H9 (cell line): ENCODE data around the gene STK25. TPM values are rescaled to one million over a fixed set of nuclear protein-coding genes. Genes with fewer than 3 reads are reported as not detected.
A peak's percentile ranks its signal among the peaks of the same experiment; 100 is the strongest.

ENCODE experiments used
- DNase-seq: peaks from one replicate; pipeline ENCODE4 v3.0.0-alpha.2; 2017
- H2AFZ ChIP-seq: one replicate; pipeline ENCODE4 v1.6.1; 2013; ENCODE audit warnings: mild to moderate bottlenecking, low read length, control low read depth, moderate library complexity
- H2AK5ac ChIP-seq: 2 replicates; pipeline ENCODE4 v1.6.1; 2013; ENCODE audit warnings: low read length, control low read depth, mixed read lengths; ENCODE audit not compliant: insufficient read length
- H2BK120ac ChIP-seq: one replicate; pipeline ENCODE4 v1.6.1; 2013; ENCODE audit warnings: low read depth, mild to moderate bottlenecking, low read length, control low read depth, inconsistent platforms; ENCODE audit not compliant: poor library complexity, severe bottlenecking
- H2BK12ac ChIP-seq: 2 replicates; pipeline ENCODE4 v1.6.1; 2013; ENCODE audit warnings: low read length, control low read depth, mixed read lengths, low read depth; ENCODE audit not compliant: insufficient read length
- H2BK15ac ChIP-seq: 2 replicates; pipeline ENCODE4 v1.6.1; 2013; ENCODE audit warnings: low read depth, low read length, control low read depth
- H2BK20ac ChIP-seq: one replicate; pipeline ENCODE4 v1.6.1; 2013; ENCODE audit warnings: low read depth, mild to moderate bottlenecking, low read length, control low read depth, inconsistent platforms; ENCODE audit not compliant: poor library complexity, severe bottlenecking
- H2BK5ac ChIP-seq: 2 replicates; pipeline ENCODE4 v1.6.1; 2013; ENCODE audit warnings: low read length, control low read depth, mixed read lengths; ENCODE audit not compliant: insufficient read length
- H3K14ac ChIP-seq: 2 replicates; pipeline ENCODE4 v1.6.1; 2013; ENCODE audit warnings: low read length, control low read depth; ENCODE audit not compliant: insufficient read depth
- H3K18ac ChIP-seq: 2 replicates; pipeline ENCODE4 v1.6.1; 2013; ENCODE audit warnings: low read depth, mild to moderate bottlenecking, mixed read lengths, low read length, control low read depth; ENCODE audit not compliant: insufficient read length
- H3K23ac ChIP-seq: 2 replicates; pipeline ENCODE4 v1.6.1; 2013; ENCODE audit warnings: low read length, control low read depth, mixed read lengths, low read depth; ENCODE audit not compliant: insufficient read length
- H3K23me2 ChIP-seq: 2 replicates; pipeline ENCODE4 v1.6.1; 2013; ENCODE audit warnings: low read depth, mild to moderate bottlenecking, mixed read lengths, low read length, control low read depth; ENCODE audit not compliant: insufficient read length, poor library complexity, severe bottlenecking
- H3K27ac ChIP-seq: 2 replicates; pipeline ENCODE4 v1.5.1; 2013; ENCODE audit warnings: low read length, control low read depth, mixed read lengths, low read depth; ENCODE audit not compliant: insufficient read length
- H3K27me3 ChIP-seq: 2 replicates; pipeline ENCODE4 v1.6.1; 2013; ENCODE audit warnings: low read length, control low read depth, inconsistent platforms; ENCODE audit not compliant: insufficient read depth
- H3K4ac ChIP-seq: 2 replicates; pipeline ENCODE4 v1.6.1; 2013; ENCODE audit warnings: low read depth, mild to moderate bottlenecking, control low read depth, inconsistent platforms, low read length, moderate library complexity
- H3K4me1 ChIP-seq: 2 replicates; pipeline ENCODE4 v1.6.1; 2013; ENCODE audit warnings: low read length, control low read depth, inconsistent platforms; ENCODE audit not compliant: insufficient read depth
- H3K4me2 ChIP-seq: 2 replicates; pipeline ENCODE4 v1.6.1; 2013; ENCODE audit warnings: low read length, control low read depth, mixed read lengths; ENCODE audit not compliant: insufficient read length, insufficient read depth
- H3K56ac ChIP-seq: 2 replicates; pipeline ENCODE4 v1.6.1; 2013; ENCODE audit warnings: low read depth, mild to moderate bottlenecking, mixed read lengths, low read length, control low read depth; ENCODE audit not compliant: insufficient read length
- H3K79me1 ChIP-seq: 2 replicates; pipeline ENCODE4 v1.6.1; 2013; ENCODE audit warnings: low read depth, mild to moderate bottlenecking, moderate library complexity, low read length, control low read depth, inconsistent platforms; ENCODE audit not compliant: insufficient read depth, poor library complexity, severe bottlenecking
- H3K79me2 ChIP-seq: 2 replicates; pipeline ENCODE4 v1.6.1; 2013; ENCODE audit warnings: low read length, control low read depth, inconsistent platforms; ENCODE audit not compliant: insufficient read depth
- H3K9ac ChIP-seq: 2 replicates; pipeline ENCODE4 v1.6.1; 2013; ENCODE audit warnings: low read length, control low read depth, mixed read lengths; ENCODE audit not compliant: insufficient read length; ENCODE audit errors: extremely low read depth
- H3K9me3 ChIP-seq: one replicate; pipeline ENCODE4 v1.6.1; 2013; ENCODE audit warnings: low read depth, low read length, inconsistent platforms; ENCODE audit not compliant: control insufficient read depth
- H3T11ph ChIP-seq: one replicate; pipeline ENCODE4 v1.6.1; 2013; ENCODE audit warnings: mild to moderate bottlenecking, low read length, control low read depth, inconsistent platforms
- H4K20me1 ChIP-seq: one replicate; pipeline ENCODE4 v1.6.1; 2013; ENCODE audit not compliant: control insufficient read depth, insufficient read length, insufficient read depth
- H4K5ac ChIP-seq: 2 replicates; pipeline ENCODE4 v1.6.1; 2013; ENCODE audit warnings: low read depth, mild to moderate bottlenecking, mixed read lengths, low read length, control low read depth; ENCODE audit not compliant: insufficient read length
- H4K8ac ChIP-seq: replicated peaks from 2 replicates; pipeline ENCODE4 v1.6.1; 2013; ENCODE audit warnings: low read length, control low read depth, mixed read lengths, low read depth; ENCODE audit not compliant: insufficient read length
- H4K91ac ChIP-seq: 2 replicates; pipeline ENCODE4 v1.6.1; 2013; ENCODE audit warnings: low read depth, mild to moderate bottlenecking, moderate library complexity, mixed read lengths, low read length, control low read depth; ENCODE audit not compliant: insufficient read length
- H3K27ac Mint-ChIP-seq, 3 experiments: 2 replicates in 2 of 3; 3 replicates in 1 of 3; pipeline ENCODE4 v1.8.0; 2020 to 2021; ENCODE audit warnings: mixed read lengths in 3 of 3, mild to moderate bottlenecking in 1 of 3, moderate library complexity in 1 of 3
- H3K27me3 Mint-ChIP-seq: 2 replicates; pipeline ENCODE4 v1.8.0; 2021; ENCODE audit warnings: low read depth, mild to moderate bottlenecking, moderate library complexity, mixed read lengths
- H3K36me3 Mint-ChIP-seq, 3 experiments: 2 replicates in 2 of 3; 3 replicates in 1 of 3; pipeline ENCODE4 v1.8.0; 2020 to 2021; ENCODE audit warnings: low read depth in 3 of 3, mixed read lengths in 3 of 3; ENCODE audit not compliant: insufficient read depth in 1 of 3
- H3K4me1 Mint-ChIP-seq, 2 experiments: 2 replicates each; pipeline ENCODE4 v1.8.0; 2020; ENCODE audit warnings: mixed read lengths in 2 of 2
- H3K4me3 Mint-ChIP-seq, 2 experiments: 2 replicates in 1 of 2; 3 replicates in 1 of 2; pipeline ENCODE4 v1.8.0; 2020 to 2021; ENCODE audit warnings: mild to moderate bottlenecking in 2 of 2, mixed read lengths in 2 of 2, moderate library complexity in 1 of 2
- H3K9me3 Mint-ChIP-seq, 2 experiments: 2 replicates in 1 of 2; 3 replicates in 1 of 2; pipeline ENCODE4 v1.8.0; 2020; ENCODE audit warnings: mild to moderate bottlenecking in 2 of 2, mixed read lengths in 2 of 2, moderate library complexity in 1 of 2
- CTCF ChIP-seq: fragments of 200-600 bp; sonication (generic); conservative IDR thresholded peaks from 3 replicates; pipeline ENCODE4 v1.8.0; 2021; ENCODE audit warnings: antibody characterized with exemption, mild to moderate bottlenecking
- WGBS: extraction: QIAGEN DNeasy Blood & Tissue Kit; methylation state at CpG from one replicate; pipeline ENCODE4 v1.1.7; 2013; ENCODE audit warnings: missing lambda C conversion rate, low lambda C conversion rate, mixed read lengths; ENCODE audit not compliant: insufficient read length; ENCODE audit errors: extremely low coverage; 5-methylcytosine and 5-hydroxymethylcytosine counted together
- total RNA-seq: library from RNA; stranded (reverse); gene quantifications from 2 replicates; pipeline ENCODE4 v1.2.1, GENCODE V29; 2021

The STK25 gene
- total RNA-seq, 1 experiment from 2014 or later = 189 TPM

- no peak for DNase-seq
- no peak overlapping the region for H3K56ac ChIP-seq
Observed at GRCh38 chr2:241516520-241516965, 8.2 kb upstream of the STK25 start.

More at GRCh38 chr2:241516520-241516965, 8.2 kb upstream of the STK25 start:
- no peaks in the 10 kb centered on the region for H3K79me2 ChIP-seq
- H2BK5ac ChIP-seq = no peak overlapping the region
- no peak overlapping the region for H3K18ac ChIP-seq
- peaks cover 3 to 4% of the 10 kb centered on the region in 2 experiments; a peak in 3 of 4 replicates for H3K4me1 Mint-ChIP-seq
- no peak overlapping the region for H2AK5ac ChIP-seq
- no peaks in the 10 kb centered on the region for H3K9me3 ChIP-seq
- no peak overlapping the region for H2AFZ ChIP-seq
- H3K4me3 Mint-ChIP-seq = peak overlapping the region in 1 of 2 experiments; percentile 12; a peak in 1 of 5 replicates
- H3K27me3 Mint-ChIP-seq = no peaks in the 10 kb centered on the region; the same call in 1 of the 2 replicates
- H3K14ac ChIP-seq = no peak overlapping the region
- H3K23me2 ChIP-seq = no peaks in the 10 kb centered on the region
- H3T11ph ChIP-seq = no peak overlapping the region
- TF ChIP-seq CTCF = no peak
- H3K27ac Mint-ChIP-seq = no peak overlapping the region
- H2BK15ac ChIP-seq = no peak overlapping the region
- H3K79me1 ChIP-seq = no peaks in the 10 kb centered on the region
- H3K9me3 Mint-ChIP-seq = peaks cover 3 to 4% of the 10 kb centered on the region in 2 experiments; a peak in 3 of 5 replicates
- no peak overlapping the region for H2BK20ac ChIP-seq
- H3K36me3 Mint-ChIP-seq = peaks cover 5 to 9% (median 6%) of the 10 kb centered on the region in 3 experiments; a peak in 4 of 7 replicates
- no peaks in the 10 kb centered on the region for H3K27me3 ChIP-seq
- no peak overlapping the region for H4K5ac ChIP-seq
- H2BK120ac ChIP-seq = no peak overlapping the region
- H3K27ac ChIP-seq = no peak overlapping the region
- no peak overlapping the region for H3K23ac ChIP-seq
- H3K4me2 ChIP-seq = no peak overlapping the region
- H4K91ac ChIP-seq = no peak overlapping the region
- H4K20me1 ChIP-seq = peaks cover 2% of the 10 kb centered on the region
- no peak overlapping the region for H2BK12ac ChIP-seq
- WGBS = 100% methylated on average over 2 of the region's 3 CpGs
- H3K4me1 ChIP-seq = no peaks in the 10 kb centered on the region
- no peak overlapping the region for H4K8ac ChIP-seq
- no peak overlapping the region for H3K4ac ChIP-seq
- H3K9ac ChIP-seq = no peak overlapping the region
